HG03378 (cell line): Measurements from ENCODE around the gene TK2.
A peak's percentile ranks its signal among the peaks of the same experiment; 100 is the strongest.

Source experiments
- ATAC-seq: cut with Tn5 transposase; IDR thresholded peaks from one replicate; pipeline ENCODE4 v1.9.1; 2021; ENCODE audit warnings: mild to moderate bottlenecking, moderate library complexity; ENCODE audit not compliant: unreplicated experiment

Gene TK2

GRCh38 chr16:66547101-66547989 is 2.6 kb downstream of the TK2 start:
- no peak for ATAC-seq

- ATAC-seq: no peak
Observed at GRCh38 chr16:66544016-66544757, 5.7 kb downstream of the TK2 start.

- no peak for ATAC-seq
Observed at GRCh38 chr16:66543541-66543940, 6.4 kb downstream of the TK2 start.

- ATAC-seq: no peak
Observed at GRCh38 chr16:66542396-66542795, 7.5 kb downstream of the TK2 start.

- ATAC-seq: no peak
Observed at GRCh38 chr16:66541388-66542355, 8.2 kb downstream of the TK2 start.

GRCh38 chr16:66539623-66540469 is 10.1 kb downstream of the TK2 start:
- ATAC-seq: peak; percentile 81

GRCh38 chr16:66538910-66539309 is 11.0 kb downstream of the TK2 start:
- no peak for ATAC-seq

- no peak for ATAC-seq
Observed at GRCh38 chr16:66537236-66537635, 12.7 kb downstream of the TK2 start.

- ATAC-seq: no peak
Observed at GRCh38 chr16:66536525-66536924, 13.4 kb downstream of the TK2 start.

GRCh38 chr16:66534376-66534799 is 15.5 kb downstream of the TK2 start:
- ATAC-seq: no peak

GRCh38 chr16:66529475-66529874 is 20.4 kb downstream of the TK2 start:
- no peak for ATAC-seq

GRCh38 chr16:66528294-66528693 is 21.6 kb downstream of the TK2 start:
- ATAC-seq: no peak

GRCh38 chr16:66525396-66526180 is 24.3 kb downstream of the TK2 start:
- no peak for ATAC-seq

GRCh38 chr16:66524601-66525164 is 25.2 kb downstream of the TK2 start:
- peak; percentile 71 for ATAC-seq

GRCh38 chr16:66523861-66524354 is 26.0 kb downstream of the TK2 start:
- ATAC-seq: peak; percentile 46

GRCh38 chr16:66522816-66523590 is 26.9 kb downstream of the TK2 start:
- no peak for ATAC-seq

GRCh38 chr16:66521951-66522771 is 27.8 kb downstream of the TK2 start:
- ATAC-seq: peak; percentile 34
